GM12873 (cell line): ENCODE measurements around the gene RPIA.

Experiments
- CTCF ChIP-seq: IDR thresholded peaks from 2 replicates; pipeline ENCODE4 v1.5.1; 2012; ENCODE audit warnings: low read depth, mild to moderate bottlenecking, moderate library complexity, low read length, control low read depth; ENCODE audit not compliant: insufficient read depth; ENCODE audit errors: missing control alignments

RPIA gene

GRCh38 chr2:88770016-88770415 lies 78.5 kb downstream of the RPIA start:
- TF ChIP-seq CTCF, result no peak
